SU-DHL-6 (cell line): ENCODE results near the gene HACL1.

Experiments used
- CTCF ChIP-seq: fragments of 200-600 bp; sonication (generic); IDR thresholded peaks from one replicate; pipeline ENCODE4 v1.5.1; 2017; ENCODE audit warnings: antibody characterized with exemption, mild to moderate bottlenecking, low read length, moderate library complexity; ENCODE audit not compliant: insufficient read depth, poor library complexity, severe bottlenecking
- EZH2phosphoT487 ChIP-seq: fragments of 200-600 bp; sonication (generic), shearing (Covaris generic); conservative IDR thresholded peaks from 2 replicates; pipeline ENCODE4 v1.6.1; 2018; ENCODE audit warnings: mild to moderate bottlenecking, antibody characterized with exemption, low read length, moderate library complexity, mixed read lengths

DNA sequence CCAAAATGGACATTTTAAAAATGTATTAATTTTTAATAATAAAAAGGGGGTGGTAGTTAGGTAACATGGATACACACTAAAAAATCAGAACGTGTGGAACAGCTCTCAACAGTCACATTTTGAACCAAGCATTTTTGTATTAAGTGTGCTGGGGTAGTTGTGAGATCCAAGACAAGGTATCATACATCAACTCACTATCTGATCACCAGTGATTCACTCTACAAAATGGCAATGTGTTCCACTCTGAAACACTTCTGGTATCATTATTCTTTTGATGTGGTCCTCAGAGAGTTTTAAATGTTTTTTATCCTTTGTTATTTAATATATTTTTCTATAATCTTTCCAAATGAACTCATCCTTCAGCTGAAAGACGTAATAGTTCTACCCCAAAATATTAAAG is 5.4 kb downstream of the HACL1 start:
- no peak for TF ChIP-seq CTCF
- no peak for TF ChIP-seq EZH2phosphoT487
